IMR-90 (cell line): ENCODE results near the gene RAP1GAP2. TPM values are rescaled to one million over a fixed set of nuclear protein-coding genes. Genes with fewer than 3 reads are reported as not detected.

Source experiments
- ATAC-seq: fragments of 200-7000 bp; cut with Tn5 transposase; 2 replicates; pipeline ENCODE4 v1.9.1; 2020; ENCODE audit warnings: low read depth, mild to moderate bottlenecking, moderate library complexity
- BruUV-seq: library from RNA; stranded (reverse); fragments of 400-500 nt; replicated peaks from 2 replicates; lab custom pipeline; 2021; lab: Mats Ljungman, UMichigan
- CTCF ChIA-PET: fragments of 300-600 bp; formaldehyde crosslinking; extraction: SDS; loops from one replicate; lab custom pipeline; 2021; ENCODE audit warnings: antibody characterized with exemption; lab: Yijun Ruan, JAX
- POLR2A ChIA-PET: fragments of 300-600 bp; sonication (Branson Sonifier 250); formaldehyde crosslinking; loops from one replicate; lab custom pipeline; 2022; ENCODE audit warnings: antibody characterized with exemption; ENCODE audit not compliant: unreplicated experiment; lab: Charles Lee
- DNase-seq: peaks from one replicate; pipeline ENCODE4 v3.0.0; 2013
- H2AFZ ChIP-seq: replicated peaks from 2 replicates; pipeline ENCODE3; 2013; ENCODE audit warnings: low read length, mild to moderate bottlenecking; ENCODE audit not compliant: poor library complexity
- H2AK5ac ChIP-seq: 2 replicates; pipeline ENCODE4 v1.6.1; 2013; ENCODE audit warnings: low read depth, low read length, inconsistent platforms
- H2AK9ac ChIP-seq: replicated peaks from 2 replicates; pipeline ENCODE3; 2013; ENCODE audit warnings: mild to moderate bottlenecking, low read depth, low read length, moderate library complexity; ENCODE audit not compliant: poor library complexity
- H2BK120ac ChIP-seq: 2 replicates; pipeline ENCODE4 v1.6.1; 2013; ENCODE audit warnings: low read depth, low read length, inconsistent platforms
- H2BK15ac ChIP-seq: 3 replicates; pipeline ENCODE4 v1.6.1; 2013; ENCODE audit warnings: low read depth, low read length, inconsistent platforms
- H2BK20ac ChIP-seq: 2 replicates; pipeline ENCODE4 v1.6.1; 2013; ENCODE audit warnings: low read depth, mild to moderate bottlenecking, inconsistent platforms, low read length, moderate library complexity
- H2BK5ac ChIP-seq: 2 replicates; pipeline ENCODE4 v1.6.1; 2013; ENCODE audit warnings: mild to moderate bottlenecking, low read depth, low read length, inconsistent platforms; ENCODE audit not compliant: poor library complexity, severe bottlenecking
- H3K14ac ChIP-seq: replicated peaks from 2 replicates; pipeline ENCODE4 v1.6.1; 2013; ENCODE audit warnings: low read depth, low read length, inconsistent platforms
- H3K18ac ChIP-seq: 2 replicates; pipeline ENCODE4 v1.6.1; 2013; ENCODE audit warnings: low read depth, low read length, control low read depth
- H3K23ac ChIP-seq: 2 replicates; pipeline ENCODE4 v1.6.1; 2013; ENCODE audit warnings: low read depth, low read length, inconsistent platforms
- H3K27ac ChIP-seq: 2 replicates; pipeline ENCODE4 v1.5.1; 2013; ENCODE audit warnings: mild to moderate bottlenecking, control low read depth, low read length; ENCODE audit not compliant: insufficient read depth
- H3K27me3 ChIP-seq: 2 replicates; pipeline ENCODE4 v1.6.1; 2013; ENCODE audit warnings: low read length; ENCODE audit not compliant: control insufficient read depth, insufficient read depth
- H3K36me3 ChIP-seq: 2 replicates; pipeline ENCODE4 v1.6.1; 2013; ENCODE audit warnings: low read length, mixed read lengths; ENCODE audit not compliant: control insufficient read depth, insufficient read depth
- H3K4ac ChIP-seq: 2 replicates; pipeline ENCODE4 v1.6.1; 2013; ENCODE audit warnings: low read depth, low read length, inconsistent platforms
- H3K4me1 ChIP-seq: 2 replicates; pipeline ENCODE4 v1.6.1; 2013; ENCODE audit warnings: low read length, mixed read lengths; ENCODE audit not compliant: control insufficient read depth, insufficient read depth
- H3K4me2 ChIP-seq: 2 replicates; pipeline ENCODE4 v1.6.1; 2013; ENCODE audit warnings: low read depth, mild to moderate bottlenecking, control low read depth, low read length, moderate library complexity
- H3K4me3 ChIP-seq: 2 replicates; pipeline ENCODE4 v1.5.1; 2013; ENCODE audit warnings: low read depth, mild to moderate bottlenecking, control low read depth, low read length, moderate library complexity; ENCODE audit not compliant: insufficient read depth
- H3K56ac ChIP-seq: 2 replicates; pipeline ENCODE4 v1.6.1; 2013; ENCODE audit warnings: low read length, inconsistent platforms; ENCODE audit not compliant: insufficient read depth; ENCODE audit errors: extremely low read depth
- H3K79me1 ChIP-seq, 2 experiments: 2 replicates each; pipeline ENCODE4 v1.6.1; 2013; ENCODE audit warnings: low read length in 2 of 2, inconsistent platforms in 1 of 2, low read depth in 1 of 2
- H3K9ac ChIP-seq: 2 replicates; pipeline ENCODE4 v1.6.1; 2013; ENCODE audit warnings: low read depth, low read length, control low read depth
- H3K9me1 ChIP-seq: 2 replicates; pipeline ENCODE4 v1.6.1; 2013; ENCODE audit warnings: low read length, inconsistent platforms; ENCODE audit not compliant: insufficient read depth
- H3K9me3 ChIP-seq: 2 replicates; pipeline ENCODE4 v1.6.1; 2013; ENCODE audit warnings: low read length; ENCODE audit not compliant: control insufficient read depth, insufficient read depth
- H4K20me1 ChIP-seq: 2 replicates; pipeline ENCODE4 v1.6.1; 2013; ENCODE audit warnings: low read length, inconsistent platforms; ENCODE audit not compliant: insufficient read depth
- H4K5ac ChIP-seq: 2 replicates; pipeline ENCODE4 v1.6.1; 2013; ENCODE audit warnings: mild to moderate bottlenecking, low read depth, low read length, control low read depth
- H4K8ac ChIP-seq, 2 experiments: 2 replicates each; pipeline ENCODE4 v1.6.1; 2013; ENCODE audit warnings: low read depth in 2 of 2, low read length in 2 of 2, control low read depth in 1 of 2, inconsistent platforms in 1 of 2
- H4K91ac ChIP-seq: 2 replicates; pipeline ENCODE4 v1.6.1; 2013; ENCODE audit warnings: low read depth, low read length, inconsistent platforms; ENCODE audit not compliant: insufficient read depth
- BHLHE40 ChIP-seq: fragments of 150-350 bp; IDR thresholded peaks from 2 replicates; pipeline ENCODE4 v1.6.1; 2016; ENCODE audit warnings: mild to moderate bottlenecking, low read depth, low read length
- CEBPB ChIP-seq: IDR thresholded peaks from 2 replicates; pipeline ENCODE4 v1.6.1; 2012; ENCODE audit warnings: low read depth, low read length, improper control_type of control experiment
- CHD1 ChIP-seq: IDR thresholded peaks from 2 replicates; pipeline ENCODE4 v1.6.1; 2012; ENCODE audit warnings: low read depth, low read length, improper control_type of control experiment
- ELK1 ChIP-seq: fragments of 150-350 bp; IDR thresholded peaks from 2 replicates; pipeline ENCODE4 v1.6.1; 2016; ENCODE audit warnings: low read depth, mild to moderate bottlenecking, low read length, moderate library complexity, borderline replicate concordance
- FOS ChIP-seq: fragments of 150-350 bp; IDR thresholded peaks from 2 replicates; pipeline ENCODE4 v1.6.1; 2016; ENCODE audit warnings: low read depth, low read length
- MAFK ChIP-seq: IDR thresholded peaks from 2 replicates; pipeline ENCODE4 v1.6.1; 2012; ENCODE audit warnings: low read depth, low read length, improper control_type of control experiment
- MAZ ChIP-seq: IDR thresholded peaks from 2 replicates; pipeline ENCODE4 v1.6.1; 2012; ENCODE audit warnings: low read depth, mild to moderate bottlenecking, low read length, improper control_type of control experiment, moderate library complexity, borderline replicate concordance
- MXI1 ChIP-seq: IDR thresholded peaks from 2 replicates; pipeline ENCODE4 v1.6.1; 2012; ENCODE audit warnings: low read depth, mild to moderate bottlenecking, low read length, moderate library complexity, borderline replicate concordance
- NFE2L2 ChIP-seq: fragments of 150-350 bp; IDR thresholded peaks from 2 replicates; pipeline ENCODE4 v1.6.1; 2016; ENCODE audit warnings: low read depth, mild to moderate bottlenecking, low read length
- POLR2A ChIP-seq: IDR thresholded peaks from 2 replicates; pipeline ENCODE4 v1.6.1; 2012; ENCODE audit warnings: mild to moderate bottlenecking, low read depth, low read length
- RAD21 ChIP-seq: IDR thresholded peaks from 2 replicates; pipeline ENCODE4 v1.6.1; 2012; ENCODE audit warnings: low read length, improper control_type of control experiment
- RCOR1 ChIP-seq: IDR thresholded peaks from 2 replicates; pipeline ENCODE4 v1.6.1; 2012; ENCODE audit warnings: mild to moderate bottlenecking, low read length, improper control_type of control experiment; ENCODE audit not compliant: insufficient replicate concordance
- RFX5 ChIP-seq: IDR thresholded peaks from 2 replicates; pipeline ENCODE4 v1.8.0; 2012; ENCODE audit warnings: low read depth, mild to moderate bottlenecking, low read length, moderate library complexity
- SMC3 ChIP-seq: fragments of 150-350 bp; IDR thresholded peaks from 2 replicates; pipeline ENCODE4 v1.6.1; 2016; ENCODE audit warnings: low read depth, mild to moderate bottlenecking, antibody characterized with exemption, low read length, moderate library complexity
- USF2 ChIP-seq: fragments of 150-350 bp; IDR thresholded peaks from 2 replicates; pipeline ENCODE4 v1.6.1; 2017; ENCODE audit warnings: mild to moderate bottlenecking, antibody characterized with exemption, low read length, low read depth
- WGBS, 2 experiments: methylation state at CpG; one replicate each; pipeline versions ENCODE4 v1.1.5 to v1.1.7; 2013; ENCODE audit warnings: missing lambda C conversion rate in 2 of 2; ENCODE audit not compliant: insufficient read length in 1 of 2; ENCODE audit errors: extremely low coverage in 2 of 2; 5-methylcytosine and 5-hydroxymethylcytosine counted together
- dilution Hi-C: fragments of 300-500 bp; cut with HindIII; formaldehyde crosslinking; loops from one replicate; pipeline ENCODE4 v1.14.3; 2018; ENCODE audit warnings: low sequenced_read_pairs; ENCODE audit not compliant: unreplicated experiment
- in situ Hi-C: fragments of 300-500 bp; cut with MboI; formaldehyde crosslinking; loops from 3 replicates; pipeline ENCODE4 v1.14.3; 2019; ENCODE audit warnings: low sequenced_read_pairs, inconsistent platforms, mixed read lengths
- intact Hi-C: fragments of 100-400 bp; cut with micrococcal nuclease; formaldehyde crosslinking; loops from 2 replicates; pipeline ENCODE4 v1.10.0; 2022
- polyA plus RNA-seq, 3 experiments: library from polyadenylated mRNA; depleted of rRNA; stranded (reverse); fragments of >200 nt; gene quantifications; 2 replicates each; pipeline ENCODE4 v1.2.3, GENCODE V29; 2012; ENCODE audit warnings: low replicate concordance in 1 of 3
- total RNA-seq: library from RNA; depleted of rRNA; stranded (reverse); fragments of >200 nt; gene quantifications from 2 replicates; pipeline ENCODE4 v1.2.3, GENCODE V29; 2012
- TF ChIP-seq, protein P1 (sequence below): conservative IDR thresholded peaks from 2 replicates; pipeline ENCODE4 v1.5.1; 2012; ENCODE audit warnings: mild to moderate bottlenecking, low read depth, low read length, improper control_type of control experiment

Gene RAP1GAP2
- total and polyA plus RNA-seq, 2 of the 4 experiments (the other 2 are of a cell fraction) = 5.7 to 7.5 TPM

DNA sequence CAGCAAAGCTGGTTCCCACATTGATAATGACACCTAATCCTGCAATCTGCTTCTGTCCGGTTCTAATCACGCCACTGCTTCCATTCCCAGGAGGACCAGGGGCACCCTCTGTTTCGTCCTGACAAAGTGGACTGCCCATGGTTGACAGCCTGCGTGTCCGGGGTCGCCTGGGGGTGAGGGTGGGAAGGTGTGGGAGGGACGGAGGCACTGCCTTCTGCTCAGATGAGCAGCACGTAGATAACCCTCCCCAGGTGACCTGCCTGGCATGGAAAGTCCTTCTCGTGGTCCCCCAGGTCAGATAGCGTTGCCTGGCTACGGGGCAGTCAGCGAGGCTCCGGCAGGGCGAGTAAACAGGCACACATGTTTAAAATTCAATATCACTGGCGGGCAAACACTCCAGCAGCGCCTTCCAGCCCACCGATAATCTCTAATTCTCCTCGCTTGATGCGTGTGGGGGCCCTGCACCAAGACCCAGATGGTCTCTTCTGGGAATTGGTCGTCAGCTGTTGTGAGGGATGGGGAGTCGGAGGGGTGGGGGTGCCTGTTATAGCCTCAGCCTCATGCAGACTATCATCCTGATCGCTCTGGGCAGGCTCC is 132.2 kb downstream of the RAP1GAP2 start:
- Histone ChIP-seq H3K23ac (no peak overlapping the region), H2BK15ac (no peak overlapping the region), H4K20me1 (no peaks in the 10 kb centered on the region), H2AFZ (no peak overlapping the region), H4K5ac (no peak overlapping the region), H3K18ac (no peak overlapping the region), H3K9me1 (no peaks in the 10 kb centered on the region), H3K9me3 (no peaks in the 10 kb centered on the region), H3K56ac (no peak overlapping the region), H3K36me3 (no peaks in the 10 kb centered on the region), H3K14ac (no peak overlapping the region), H2BK20ac (no peak overlapping the region), H2AK9ac (no peak overlapping the region), H3K79me1 (peaks cover 0 to 3% of the 10 kb centered on the region in 2 experiments; a peak in 1 of 4 replicates), H3K9ac (no peak overlapping the region), H2BK120ac (no peak overlapping the region), H3K4me1 (peaks cover 4% of the 10 kb centered on the region), H4K8ac (no peak overlapping the region), H3K4ac (no peak overlapping the region), H4K91ac (no peak overlapping the region), H3K4me2 (no peak overlapping the region), H3K27ac (no peak overlapping the region), H3K27me3 (no peaks in the 10 kb centered on the region), H3K4me3 (no peak overlapping the region), H2BK5ac (no peak overlapping the region), H2AK5ac (no peak overlapping the region)
- no peak for TF ChIP-seq SMC3
- no peak for TF ChIP-seq MAZ
- no peak for TF ChIP-seq RFX5
- TF ChIP-seq RCOR1 = no peak
- TF ChIP-seq, protein P1, sequence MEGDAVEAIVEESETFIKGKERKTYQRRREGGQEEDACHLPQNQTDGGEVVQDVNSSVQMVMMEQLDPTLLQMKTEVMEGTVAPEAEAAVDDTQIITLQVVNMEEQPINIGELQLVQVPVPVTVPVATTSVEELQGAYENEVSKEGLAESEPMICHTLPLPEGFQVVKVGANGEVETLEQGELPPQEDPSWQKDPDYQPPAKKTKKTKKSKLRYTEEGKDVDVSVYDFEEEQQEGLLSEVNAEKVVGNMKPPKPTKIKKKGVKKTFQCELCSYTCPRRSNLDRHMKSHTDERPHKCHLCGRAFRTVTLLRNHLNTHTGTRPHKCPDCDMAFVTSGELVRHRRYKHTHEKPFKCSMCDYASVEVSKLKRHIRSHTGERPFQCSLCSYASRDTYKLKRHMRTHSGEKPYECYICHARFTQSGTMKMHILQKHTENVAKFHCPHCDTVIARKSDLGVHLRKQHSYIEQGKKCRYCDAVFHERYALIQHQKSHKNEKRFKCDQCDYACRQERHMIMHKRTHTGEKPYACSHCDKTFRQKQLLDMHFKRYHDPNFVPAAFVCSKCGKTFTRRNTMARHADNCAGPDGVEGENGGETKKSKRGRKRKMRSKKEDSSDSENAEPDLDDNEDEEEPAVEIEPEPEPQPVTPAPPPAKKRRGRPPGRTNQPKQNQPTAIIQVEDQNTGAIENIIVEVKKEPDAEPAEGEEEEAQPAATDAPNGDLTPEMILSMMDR = no peak
- no peak for TF ChIP-seq POLR2A
- no peak for TF ChIP-seq MXI1
- TF ChIP-seq BHLHE40 = no peak
- no peak for TF ChIP-seq ELK1
- no peak for TF ChIP-seq NFE2L2
- no peak for TF ChIP-seq RAD21
- no peak for TF ChIP-seq CEBPB
- no peak for TF ChIP-seq USF2
- no peak for TF ChIP-seq CHD1
- no peak for TF ChIP-seq MAFK
- no peak for TF ChIP-seq FOS
- POLR2A ChIA-PET = no interaction called here
- intact Hi-C loops (no loop called here), dilution Hi-C loops (no loop called here), in situ Hi-C loops (no loop called here)
- DNase-seq (no peak), ATAC-seq (no peak)
- no TSS peak for BruUV-seq
- 75% methylated on average over 6 of the region's 22 CpGs; no CpG with 5 or more reads in 1 of the 2 experiments for WGBS, 2 experiments
- CTCF ChIA-PET = no interaction called here
